GM23338 (cell line): ENCODE data around the gene POMT2.

Experiments
- CREB1 ChIP-seq: fragments of 250-450 bp; sonication (Bioruptor Pico); IDR thresholded peaks from 2 replicates; pipeline ENCODE4 v1.5.0; 2020; ENCODE audit warnings: low read depth, mild to moderate bottlenecking, moderate library complexity
- ETS1 ChIP-seq: IDR thresholded peaks from 2 replicates; pipeline ENCODE4 v1.6.1; 2016; ENCODE audit warnings: antibody characterized with exemption
- EZH2 ChIP-seq: fragments of 200-600 bp; sonication (generic); IDR thresholded peaks from one replicate; pipeline ENCODE4 v1.8.0; 2017; ENCODE audit warnings: antibody characterized with exemption, mild to moderate bottlenecking, low read depth; ENCODE audit not compliant: unreplicated experiment
- EZH2phosphoT487 ChIP-seq: fragments of 200-600 bp; sonication (generic); IDR thresholded peaks from one replicate; pipeline ENCODE4 v1.8.1; 2018; ENCODE audit warnings: antibody characterized with exemption; ENCODE audit not compliant: unreplicated experiment
- JUNB ChIP-seq: IDR thresholded peaks from one replicate; pipeline ENCODE4 v1.6.1; 2016; ENCODE audit warnings: antibody characterized with exemption; ENCODE audit not compliant: unreplicated experiment
- NANOG ChIP-seq: IDR thresholded peaks from 2 replicates; pipeline ENCODE4 v1.6.1; 2016; ENCODE audit warnings: antibody characterized with exemption, borderline replicate concordance
- POLR2AphosphoS5 ChIP-seq: IDR thresholded peaks from 2 replicates; pipeline ENCODE4 v1.6.1; 2016; ENCODE audit warnings: antibody characterized with exemption, low read depth
- REST ChIP-seq: IDR thresholded peaks from one replicate; pipeline ENCODE4 v1.6.1; 2018; ENCODE audit warnings: antibody characterized with exemption; ENCODE audit not compliant: unreplicated experiment
- STAT1 ChIP-seq: IDR thresholded peaks from one replicate; pipeline ENCODE4 v1.6.1; 2016; ENCODE audit warnings: antibody characterized with exemption; ENCODE audit not compliant: unreplicated experiment
- ZNF114 ChIP-seq: fragments of 250-450 bp; sonication (Bioruptor Pico); IDR thresholded peaks from 2 replicates; pipeline ENCODE4 v1.5.0; 2020; ENCODE audit warnings: mild to moderate bottlenecking, moderate library complexity
- ZNF331 ChIP-seq: fragments of 250-450 bp; sonication (Bioruptor Pico); IDR thresholded peaks from 2 replicates; pipeline ENCODE4 v1.5.0; 2020; ENCODE audit warnings: low read depth, mild to moderate bottlenecking, moderate library complexity
- TF ChIP-seq, protein P1 (sequence below), 2 experiments: fragments of 200-600 bp in 1 of 2; sonication (generic) in 1 of 2; conservative IDR thresholded peaks; 2 replicates each; pipeline versions ENCODE4 v1.5.1 to v1.6.1; 2016 to 2017; ENCODE audit warnings: antibody characterized with exemption in 2 of 2, low read depth in 2 of 2, mild to moderate bottlenecking in 2 of 2, moderate library complexity in 1 of 2
- TF ChIP-seq, protein P2 (sequence below): fragments of 250-450 bp; sonication (Bioruptor Pico); IDR thresholded peaks from 2 replicates; pipeline ENCODE4 v1.5.0; 2020; ENCODE audit warnings: mild to moderate bottlenecking, moderate library complexity

- TF ChIP-seq EZH2 (no peak), JUNB (no peak), EZH2phosphoT487 (no peak), POLR2AphosphoS5 (no peak), REST (no peak), ETS1 (no peak), CREB1 (CRISPR knock-in tag) (no peak), STAT1 (no peak), ZNF331 (CRISPR knock-in tag) (no peak), NANOG (no peak), ZNF114 (no peak)
- TF ChIP-seq, protein P1, sequence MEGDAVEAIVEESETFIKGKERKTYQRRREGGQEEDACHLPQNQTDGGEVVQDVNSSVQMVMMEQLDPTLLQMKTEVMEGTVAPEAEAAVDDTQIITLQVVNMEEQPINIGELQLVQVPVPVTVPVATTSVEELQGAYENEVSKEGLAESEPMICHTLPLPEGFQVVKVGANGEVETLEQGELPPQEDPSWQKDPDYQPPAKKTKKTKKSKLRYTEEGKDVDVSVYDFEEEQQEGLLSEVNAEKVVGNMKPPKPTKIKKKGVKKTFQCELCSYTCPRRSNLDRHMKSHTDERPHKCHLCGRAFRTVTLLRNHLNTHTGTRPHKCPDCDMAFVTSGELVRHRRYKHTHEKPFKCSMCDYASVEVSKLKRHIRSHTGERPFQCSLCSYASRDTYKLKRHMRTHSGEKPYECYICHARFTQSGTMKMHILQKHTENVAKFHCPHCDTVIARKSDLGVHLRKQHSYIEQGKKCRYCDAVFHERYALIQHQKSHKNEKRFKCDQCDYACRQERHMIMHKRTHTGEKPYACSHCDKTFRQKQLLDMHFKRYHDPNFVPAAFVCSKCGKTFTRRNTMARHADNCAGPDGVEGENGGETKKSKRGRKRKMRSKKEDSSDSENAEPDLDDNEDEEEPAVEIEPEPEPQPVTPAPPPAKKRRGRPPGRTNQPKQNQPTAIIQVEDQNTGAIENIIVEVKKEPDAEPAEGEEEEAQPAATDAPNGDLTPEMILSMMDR (conservative IDR thresholded peaks at IDR 0.05; ENCODE audit: low read depth in 2 of 2) = no peak
- TF ChIP-seq, protein P2, sequence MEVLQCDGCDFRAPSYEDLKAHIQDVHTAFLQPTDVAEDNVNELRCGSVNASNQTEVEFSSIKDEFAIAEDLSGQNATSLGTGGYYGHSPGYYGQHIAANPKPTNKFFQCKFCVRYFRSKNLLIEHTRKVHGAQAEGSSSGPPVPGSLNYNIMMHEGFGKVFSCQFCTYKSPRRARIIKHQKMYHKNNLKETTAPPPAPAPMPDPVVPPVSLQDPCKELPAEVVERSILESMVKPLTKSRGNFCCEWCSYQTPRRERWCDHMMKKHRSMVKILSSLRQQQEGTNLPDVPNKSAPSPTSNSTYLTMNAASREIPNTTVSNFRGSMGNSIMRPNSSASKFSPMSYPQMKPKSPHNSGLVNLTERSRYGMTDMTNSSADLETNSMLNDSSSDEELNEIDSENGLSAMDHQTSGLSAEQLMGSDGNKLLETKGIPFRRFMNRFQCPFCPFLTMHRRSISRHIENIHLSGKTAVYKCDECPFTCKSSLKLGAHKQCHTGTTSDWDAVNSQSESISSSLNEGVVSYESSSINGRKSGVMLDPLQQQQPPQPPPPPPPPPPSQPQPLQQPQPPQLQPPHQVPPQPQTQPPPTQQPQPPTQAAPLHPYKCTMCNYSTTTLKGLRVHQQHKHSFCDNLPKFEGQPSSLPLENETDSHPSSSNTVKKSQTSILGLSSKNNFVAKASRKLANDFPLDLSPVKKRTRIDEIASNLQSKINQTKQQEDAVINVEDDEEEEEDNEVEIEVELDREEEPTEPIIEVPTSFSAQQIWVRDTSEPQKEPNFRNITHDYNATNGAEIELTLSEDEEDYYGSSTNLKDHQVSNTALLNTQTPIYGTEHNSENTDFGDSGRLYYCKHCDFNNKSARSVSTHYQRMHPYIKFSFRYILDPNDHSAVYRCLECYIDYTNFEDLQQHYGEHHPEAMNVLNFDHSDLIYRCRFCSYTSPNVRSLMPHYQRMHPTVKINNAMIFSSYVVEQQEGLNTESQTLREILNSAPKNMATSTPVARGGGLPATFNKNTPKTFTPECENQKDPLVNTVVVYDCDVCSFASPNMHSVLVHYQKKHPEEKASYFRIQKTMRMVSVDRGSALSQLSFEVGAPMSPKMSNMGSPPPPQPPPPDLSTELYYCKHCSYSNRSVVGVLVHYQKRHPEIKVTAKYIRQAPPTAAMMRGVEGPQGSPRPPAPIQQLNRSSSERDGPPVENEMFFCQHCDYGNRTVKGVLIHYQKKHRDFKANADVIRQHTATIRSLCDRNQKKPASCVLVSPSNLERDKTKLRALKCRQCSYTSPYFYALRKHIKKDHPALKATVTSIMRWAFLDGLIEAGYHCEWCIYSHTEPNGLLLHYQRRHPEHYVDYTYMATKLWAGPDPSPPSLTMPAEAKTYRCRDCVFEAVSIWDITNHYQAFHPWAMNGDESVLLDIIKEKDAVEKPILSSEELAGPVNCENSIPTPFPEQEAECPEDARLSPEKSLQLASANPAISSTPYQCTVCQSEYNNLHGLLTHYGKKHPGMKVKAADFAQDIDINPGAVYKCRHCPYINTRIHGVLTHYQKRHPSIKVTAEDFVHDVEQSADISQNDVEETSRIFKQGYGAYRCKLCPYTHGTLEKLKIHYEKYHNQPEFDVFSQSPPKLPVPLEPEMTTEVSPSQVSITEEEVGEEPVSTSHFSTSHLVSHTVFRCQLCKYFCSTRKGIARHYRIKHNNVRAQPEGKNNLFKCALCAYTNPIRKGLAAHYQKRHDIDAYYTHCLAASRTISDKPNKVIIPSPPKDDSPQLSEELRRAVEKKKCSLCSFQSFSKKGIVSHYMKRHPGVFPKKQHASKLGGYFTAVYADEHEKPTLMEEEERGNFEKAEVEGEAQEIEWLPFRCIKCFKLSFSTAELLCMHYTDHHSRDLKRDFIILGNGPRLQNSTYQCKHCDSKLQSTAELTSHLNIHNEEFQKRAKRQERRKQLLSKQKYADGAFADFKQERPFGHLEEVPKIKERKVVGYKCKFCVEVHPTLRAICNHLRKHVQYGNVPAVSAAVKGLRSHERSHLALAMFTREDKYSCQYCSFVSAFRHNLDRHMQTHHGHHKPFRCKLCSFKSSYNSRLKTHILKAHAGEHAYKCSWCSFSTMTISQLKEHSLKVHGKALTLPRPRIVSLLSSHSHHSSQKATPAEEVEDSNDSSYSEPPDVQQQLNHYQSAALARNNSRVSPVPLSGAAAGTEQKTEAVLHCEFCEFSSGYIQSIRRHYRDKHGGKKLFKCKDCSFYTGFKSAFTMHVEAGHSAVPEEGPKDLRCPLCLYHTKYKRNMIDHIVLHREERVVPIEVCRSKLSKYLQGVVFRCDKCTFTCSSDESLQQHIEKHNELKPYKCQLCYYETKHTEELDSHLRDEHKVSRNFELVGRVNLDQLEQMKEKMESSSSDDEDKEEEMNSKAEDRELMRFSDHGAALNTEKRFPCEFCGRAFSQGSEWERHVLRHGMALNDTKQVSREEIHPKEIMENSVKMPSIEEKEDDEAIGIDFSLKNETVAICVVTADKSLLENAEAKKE (CRISPR knock-in tag) = no peak
Observed at GRCh38 chr14:77318006-77318553, 2.6 kb downstream of the POMT2 start.
